ENCODE data around the gene ACE. TPM values are rescaled to one million over a fixed set of nuclear protein-coding genes. Genes with fewer than 3 reads are reported as not detected.

ACE gene
- total RNA-seq, 6 donors from 2014 or later = 21.1 to 90.6 (median 65.1) TPM

- no peaks in the 10 kb centered on the region for H3K4me1 ChIP-seq
- no peaks in the 10 kb centered on the region for H3K9me3 ChIP-seq
- H3K36me3 ChIP-seq = no peaks in the 10 kb centered on the region
- 88 to 96% methylated on average over 8 of the region's 8 CpGs for WGBS, 2 donors
- ATAC-seq (ENCODE audit: low FRiP score in 2 of 2) (no peak), DNase-seq (no peak)
- TF ChIP-seq EP300 (IDR thresholded peaks at IDR 0.05) = no peak
- no peak for TF ChIP-seq POLR2A (IDR thresholded peaks at IDR 0.05)
- H3K4me3 ChIP-seq = no peak overlapping the region
- no peaks in the 10 kb centered on the region for H3K27me3 ChIP-seq
- H3K27ac ChIP-seq = no peak overlapping the region
Measured at GRCh38 chr17:63511331-63511730, 34.5 kb downstream of the ACE start.

- TF ChIP-seq EP300 (IDR thresholded peaks at IDR 0.05) (no peak), POLR2AphosphoS5 (IDR thresholded peaks at IDR 0.05) (no peak), CTCF (IDR thresholded peaks at IDR 0.05) (no peak), POLR2A (IDR thresholded peaks at IDR 0.05) (no peak)
- H3K4me3 ChIP-seq = no peak overlapping the region
- H3K27ac ChIP-seq = no peak overlapping the region
- ATAC-seq (ENCODE audit: low FRiP score in 2 of 2) = no peak
- H3K9me3 ChIP-seq = no peaks in the 10 kb centered on the region
- no peaks in the 10 kb centered on the region for H3K4me1 ChIP-seq
- no peaks in the 10 kb centered on the region for H3K36me3 ChIP-seq
- DNase-seq = no peak
- no peaks in the 10 kb centered on the region for H3K27me3 ChIP-seq
- 97% methylated on average over 3 of the region's 3 CpGs for WGBS, 2 donors
Measured at GRCh38 chr17:63512388-63512787, 35.5 kb downstream of the ACE start.

GRCh38 chr17:63512896-63513644, 36.2 kb downstream of the ACE start:
- Histone ChIP-seq H3K36me3 (no peaks in the 10 kb centered on the region), H3K27me3 (no peaks in the 10 kb centered on the region), H3K4me3 (no peak overlapping the region), H3K9me3 (no peaks in the 10 kb centered on the region), H3K4me1 (no peaks in the 10 kb centered on the region), H3K27ac (no peak overlapping the region)
- DNase-seq (no peak), ATAC-seq (ENCODE audit: low FRiP score in 2 of 2) (no peak)
- TF ChIP-seq CTCF (IDR thresholded peaks at IDR 0.05) (no peak), POLR2A (IDR thresholded peaks at IDR 0.05) (no peak), EP300 (IDR thresholded peaks at IDR 0.05) (no peak), POLR2AphosphoS5 (IDR thresholded peaks at IDR 0.05) (no peak)
- 83 to 88% methylated on average over 6 to 7 of the region's 7 CpGs for WGBS, 2 donors

- no peaks in the 10 kb centered on the region for H3K9me3 ChIP-seq
- DNase-seq = no peak
- H3K4me1 ChIP-seq = no peaks in the 10 kb centered on the region
- WGBS, 2 donors = 77 to 90% methylated on average over 3 of the region's 3 CpGs
- no peak overlapping the region for H3K4me3 ChIP-seq
- TF ChIP-seq POLR2A (IDR thresholded peaks at IDR 0.05) (no peak), POLR2AphosphoS5 (IDR thresholded peaks at IDR 0.05) (no peak), EP300 (IDR thresholded peaks at IDR 0.05) (no peak), CTCF (IDR thresholded peaks at IDR 0.05) (no peak)
- no peaks in the 10 kb centered on the region for H3K36me3 ChIP-seq
- H3K27ac ChIP-seq = no peak overlapping the region
- no peaks in the 10 kb centered on the region for H3K27me3 ChIP-seq
- ATAC-seq (ENCODE audit: low FRiP score in 2 of 2) = no peak
Measured at GRCh38 chr17:63514477-63514876, 37.6 kb downstream of the ACE start.

- no peak overlapping the region for H3K27ac ChIP-seq
- H3K4me1 ChIP-seq = no peaks in the 10 kb centered on the region
- TF ChIP-seq EP300 (IDR thresholded peaks at IDR 0.05) (no peak), POLR2A (IDR thresholded peaks at IDR 0.05) (no peak), CTCF (IDR thresholded peaks at IDR 0.05) (no peak), POLR2AphosphoS5 (IDR thresholded peaks at IDR 0.05) (no peak)
- no peak overlapping the region for H3K4me3 ChIP-seq
- H3K9me3 ChIP-seq = no peaks in the 10 kb centered on the region
- ATAC-seq (ENCODE audit: low FRiP score in 2 of 2) (no peak), DNase-seq (no peak)
- 80 to 81% methylated on average over 2 of the region's 2 CpGs for WGBS, 2 donors
- no peaks in the 10 kb centered on the region for H3K36me3 ChIP-seq
- no peaks in the 10 kb centered on the region for H3K27me3 ChIP-seq
Measured at GRCh38 chr17:63514974-63515373, 38.1 kb downstream of the ACE start.
